H1 (cell line): ENCODE measurements around the gene ASB1. TPM values are rescaled to one million over a fixed set of nuclear protein-coding genes. Genes with fewer than 3 reads are reported as not detected.

ENCODE experiments used
- CTCF ChIA-PET: fragments of 300-600 bp; sonication (Branson Sonifier 250); formaldehyde crosslinking; loops from one replicate; lab custom pipeline; 2021; ENCODE audit not compliant: partially characterized antibody; lab: Charles Lee
- POLR2A ChIA-PET: fragments of 300-600 bp; sonication (Branson Sonifier 250); formaldehyde crosslinking; loops from one replicate; lab custom pipeline; 2021; ENCODE audit warnings: inconsistent platforms; ENCODE audit not compliant: partially characterized antibody; lab: Charles Lee
- DNase-seq, 2 experiments: peaks; one replicate each; pipeline versions ENCODE4 v3.0.0 to v3.0.0-alpha.2; 2010 to 2022; ENCODE audit warnings: low spot score in 2 of 2, low read depth in 1 of 2, mixed read lengths in 1 of 2
- FAIRE-seq: peaks from 2 replicates; lab custom pipeline; 2011; peaks lifted over from hg19 to GRCh38; lab: Jason Lieb, UNC
- H2AFZ ChIP-seq: 2 replicates; pipeline ENCODE4 v1.8.1; 2012; ENCODE audit warnings: low read length, inconsistent platforms
- H2AK5ac ChIP-seq: 2 replicates; pipeline ENCODE4 v1.6.1; 2013; ENCODE audit warnings: low read depth, low read length
- H2BK120ac ChIP-seq: replicated peaks from 2 replicates; pipeline ENCODE3; 2013; ENCODE audit warnings: low read depth, low read length, inconsistent platforms
- H2BK12ac ChIP-seq: 2 replicates; pipeline ENCODE4 v1.6.1; 2013; ENCODE audit warnings: low read depth, low read length
- H2BK15ac ChIP-seq: 2 replicates; pipeline ENCODE4 v1.6.1; 2013; ENCODE audit warnings: low read length
- H2BK20ac ChIP-seq: 2 replicates; pipeline ENCODE4 v1.6.1; 2013; ENCODE audit warnings: low read length
- H2BK5ac ChIP-seq: 2 replicates; pipeline ENCODE4 v1.6.1; 2013; ENCODE audit warnings: low read depth, low read length
- H3K14ac ChIP-seq: 2 replicates; pipeline ENCODE4 v1.6.1; 2013; ENCODE audit warnings: inconsistent platforms; ENCODE audit not compliant: insufficient read length
- H3K18ac ChIP-seq: 2 replicates; pipeline ENCODE4 v1.6.1; 2013; ENCODE audit warnings: low read length; ENCODE audit errors: extremely low read depth
- H3K23ac ChIP-seq: 2 replicates; pipeline ENCODE4 v1.6.1; 2013; ENCODE audit warnings: inconsistent platforms; ENCODE audit not compliant: insufficient read length
- H3K23me2 ChIP-seq: 2 replicates; pipeline ENCODE4 v1.6.1; 2013; ENCODE audit warnings: low read depth, low read length
- H3K27ac ChIP-seq: 2 replicates; pipeline ENCODE4 v1.6.1; 2011; ENCODE audit warnings: low read depth, low read length, inconsistent platforms
- H3K27me3 ChIP-seq, 4 experiments: replicated peaks in 1 of 4; 1 replicate in 1 of 4; 2 replicates in 3 of 4; pipeline versions ENCODE4 v1.6.1 to v1.8.1; 2011 to 2013; ENCODE audit warnings: low read length in 3 of 4, mild to moderate bottlenecking in 3 of 4, inconsistent platforms in 2 of 4, mixed read lengths in 2 of 4, moderate library complexity in 1 of 4; ENCODE audit not compliant: control insufficient read depth in 3 of 4, insufficient read depth in 3 of 4; ENCODE audit errors: extremely low read depth in 1 of 4
- H3K36me3 ChIP-seq, 4 experiments: 2 replicates each; pipeline versions ENCODE4 v1.6.1 to v1.8.1; 2011 to 2013; ENCODE audit warnings: mild to moderate bottlenecking in 4 of 4, low read length in 3 of 4, moderate library complexity in 2 of 4, control low read depth in 1 of 4, inconsistent platforms in 1 of 4; ENCODE audit not compliant: insufficient read depth in 4 of 4, control insufficient read depth in 2 of 4
- H3K4ac ChIP-seq: replicated peaks from 2 replicates; pipeline ENCODE3; 2013; ENCODE audit warnings: low read length, low read depth, mixed read lengths, inconsistent platforms; ENCODE audit not compliant: insufficient read length
- H3K4me1 ChIP-seq, 4 experiments: replicated peaks in 1 of 4; 1 replicate in 1 of 4; 2 replicates in 3 of 4; pipeline versions ENCODE4 v1.6.1 to v1.8.1; 2011 to 2013; ENCODE audit warnings: low read length in 3 of 4, inconsistent platforms in 2 of 4, mixed read lengths in 1 of 4; ENCODE audit not compliant: insufficient read depth in 4 of 4, control insufficient read depth in 3 of 4
- H3K4me2 ChIP-seq, 2 experiments: 2 replicates each; pipeline versions ENCODE4 v1.6.1 to v1.8.1; 2011 to 2013; ENCODE audit warnings: low read depth in 2 of 2, low read length in 2 of 2, control low read depth in 1 of 2, inconsistent platforms in 1 of 2, mild to moderate bottlenecking in 1 of 2; ENCODE audit not compliant: insufficient read depth in 1 of 2
- H3K4me3 ChIP-seq, 4 experiments: fragments of 200-600, 300-600 bp in 1 of 4; sonication (generic), shearing (Covaris generic), sonication (Bioruptor Twin) in 1 of 4; 2 replicates each; pipeline versions ENCODE4 v1.5.1 to v1.8.1; 2011 to 2016; ENCODE audit warnings: low read length in 4 of 4, low read depth in 3 of 4, control low read depth in 2 of 4, inconsistent platforms in 2 of 4, mild to moderate bottlenecking in 2 of 4, mixed read lengths in 1 of 4, moderate library complexity in 1 of 4; ENCODE audit not compliant: insufficient read depth in 2 of 4; ENCODE audit errors: extremely low read depth in 1 of 4
- H3K56ac ChIP-seq: replicated peaks from 2 replicates; pipeline ENCODE3; 2013; ENCODE audit warnings: low read depth, mild to moderate bottlenecking, mixed read lengths, low read length, inconsistent platforms; ENCODE audit not compliant: insufficient read length
- H3K79me1 ChIP-seq: 2 replicates; pipeline ENCODE4 v1.6.1; 2013; ENCODE audit warnings: low read depth, low read length, control low read depth
- H3K79me2 ChIP-seq, 2 experiments: 2 replicates each; pipeline versions ENCODE4 v1.6.1 to v1.8.1; 2012 to 2013; ENCODE audit warnings: low read length in 2 of 2, mild to moderate bottlenecking in 2 of 2, inconsistent platforms in 1 of 2; ENCODE audit not compliant: insufficient read depth in 2 of 2, control insufficient read depth in 1 of 2
- H3K9ac ChIP-seq, 4 experiments: replicated peaks in 1 of 4; 1 replicate in 1 of 4; 2 replicates in 3 of 4; pipeline versions ENCODE4 v1.6.1 to v1.8.1; 2011 to 2013; ENCODE audit warnings: low read depth in 3 of 4, low read length in 3 of 4, control low read depth in 2 of 4, mild to moderate bottlenecking in 2 of 4, moderate library complexity in 2 of 4, inconsistent platforms in 1 of 4; ENCODE audit errors: extremely low read depth in 1 of 4
- H3K9me3 ChIP-seq, 2 experiments: 2 replicates each; pipeline versions ENCODE4 v1.6.1 to v1.8.1; 2012 to 2013; ENCODE audit warnings: mild to moderate bottlenecking in 2 of 2, moderate library complexity in 2 of 2, control low read depth in 1 of 2, inconsistent platforms in 1 of 2, low read depth in 1 of 2, low read length in 1 of 2, mixed read lengths in 1 of 2; ENCODE audit not compliant: insufficient read depth in 2 of 2
- H4K20me1 ChIP-seq, 2 experiments: replicated peaks in 1 of 2; 2 replicates each; pipeline versions ENCODE3 to v1.8.1; 2011 to 2013; ENCODE audit warnings: inconsistent platforms in 2 of 2, low read length in 2 of 2, mild to moderate bottlenecking in 1 of 2; ENCODE audit not compliant: insufficient read depth in 2 of 2, control insufficient read depth in 1 of 2
- H4K5ac ChIP-seq: 2 replicates; pipeline ENCODE4 v1.6.1; 2013; ENCODE audit warnings: low read length, low read depth, mixed read lengths, inconsistent platforms; ENCODE audit not compliant: insufficient read length
- H4K8ac ChIP-seq: 2 replicates; pipeline ENCODE4 v1.8.0; 2013; ENCODE audit warnings: mild to moderate bottlenecking, moderate library complexity, low read length, inconsistent platforms; ENCODE audit not compliant: insufficient read depth; ENCODE audit errors: extremely low read depth
- H4K91ac ChIP-seq: replicated peaks from 2 replicates; pipeline ENCODE3; 2013; ENCODE audit warnings: low read length, mixed read lengths, inconsistent platforms; ENCODE audit not compliant: insufficient read length
- BACH1 ChIP-seq: IDR thresholded peaks from 2 replicates; pipeline ENCODE4 v1.6.1; 2012; ENCODE audit warnings: low read length, improper control_type of control experiment
- NANOG ChIP-seq: IDR thresholded peaks from 2 replicates; pipeline ENCODE4 v1.6.1; 2011; ENCODE audit warnings: low read length, low read depth, mild to moderate bottlenecking, inconsistent platforms; ENCODE audit not compliant: insufficient read depth, poor library complexity, severe bottlenecking
- SP4 ChIP-seq: IDR thresholded peaks from 2 replicates; pipeline ENCODE4 v1.6.1; 2012; ENCODE audit warnings: low read length, inconsistent platforms
- WGBS, 2 experiments: shearing (Covaris generic) in 1 of 2; methylation state at CpG; one replicate each; pipeline versions ENCODE4 v1.1.6 to v1.1.7; 2013 to 2015; ENCODE audit warnings: low lambda C conversion rate in 2 of 2, mixed read lengths in 2 of 2, inconsistent platforms in 1 of 2, low coverage in 1 of 2, missing lambda C conversion rate in 1 of 2; ENCODE audit not compliant: insufficient replicate concordance in 2 of 2, insufficient coverage in 1 of 2, insufficient read length in 1 of 2; ENCODE audit errors: extremely low coverage in 1 of 2, missing lambda C conversion rate in 1 of 2; 5-methylcytosine and 5-hydroxymethylcytosine counted together
- polyA plus RNA-seq, 7 experiments: library from polyadenylated mRNA; depleted of rRNA in 3 of 7; stranded (reverse) in 5 of 7; unstranded in 2 of 7; fragments of >200 nt in 5 of 7; fragments of 200-250 nt in 2 of 7; gene quantifications; 1 replicate in 5 of 7; 2 replicates in 1 of 7; 4 replicates in 1 of 7; pipeline versions ENCODE4 v1.2.1 to v1.2.3, GENCODE V29; 2011 to 2013; ENCODE audit warnings: missing spikeins in 2 of 7, mixed read lengths in 2 of 7
- total RNA-seq: library from RNA; stranded (reverse); fragmentation: NEBNext Ultra II Directional; extraction: Animal tissue kit (Norgen Biotek cat#: 25700); gene quantifications from 2 replicates; pipeline ENCODE4 v1.2.1, GENCODE V29; 2021
- TF ChIP-seq, protein P1 (sequence below): IDR thresholded peaks from 2 replicates; pipeline ENCODE4 v1.6.1; 2012; ENCODE audit warnings: inconsistent platforms
- TF ChIP-seq, protein P2 (sequence below): IDR thresholded peaks from 2 replicates; pipeline ENCODE4 v1.6.1; 2011; ENCODE audit warnings: low read length, improper control_type of control experiment

The ASB1 gene
- total and polyA plus RNA-seq, 2 of the 8 experiments (the other 6 are each of a cell fraction or from before 2014, with no cell fraction given) = 24.1 to 36.0 TPM

DNA sequence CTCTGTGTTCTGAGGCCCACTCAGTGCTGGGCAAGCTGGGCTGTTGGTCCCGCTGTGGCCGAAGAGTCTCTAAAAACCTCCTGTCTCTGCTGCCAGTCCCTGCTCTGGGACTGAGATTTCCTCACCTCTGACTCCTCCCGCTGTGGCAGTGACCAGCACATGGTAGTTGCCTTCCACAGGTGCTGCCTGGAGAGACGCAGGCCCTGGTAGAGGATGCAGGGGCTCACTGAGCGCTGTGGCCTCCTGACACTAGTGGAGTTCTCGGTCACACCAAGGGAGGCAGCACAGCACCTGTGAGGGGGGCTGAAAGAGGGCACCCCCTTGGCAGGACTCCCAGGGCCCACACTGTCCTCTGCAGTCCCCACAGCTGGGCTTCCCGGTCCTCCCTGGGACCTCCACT, 3.8 kb upstream of the ASB1 start:
- no peak overlapping the region; the same call in 1 of the 2 replicates for H2BK5ac ChIP-seq
- peaks cover 11% of the 10 kb centered on the region for H3K23me2 ChIP-seq
- no peak overlapping the region for H2BK15ac ChIP-seq
- H3K79me1 ChIP-seq = peaks cover 8% of the 10 kb centered on the region
- peak overlapping the region; percentile 39; the same call in 1 of the 2 replicates for H2BK12ac ChIP-seq
- H3K14ac ChIP-seq = no peak overlapping the region
- H3K36me3 ChIP-seq = no peaks in the 10 kb centered on the region
- no peak overlapping the region for H3K27ac ChIP-seq
- H2AFZ ChIP-seq = no peak overlapping the region
- no peak for DNase-seq
- H4K5ac ChIP-seq = no peak overlapping the region
- no peak overlapping the region for H4K91ac ChIP-seq
- no peak overlapping the region for H4K8ac ChIP-seq
- ChIA-PET CTCF (interaction anchor here (1.9 kb wide), 1 partner anchor 14 kb away, joined by 5 read pairs; no protein-coding TSS in a partner anchor), POLR2A (no interaction called here)
- H3K4me3 ChIP-seq = no peak overlapping the region
- FAIRE-seq = no peak
- WGBS, 2 experiments = 82% methylated on average over 7 of the region's 7 CpGs; no CpG with 5 or more reads in 1 of the 2 experiments
- TF ChIP-seq SP4 (no peak), NANOG (no peak), BACH1 (no peak)
- TF ChIP-seq, protein P1, sequence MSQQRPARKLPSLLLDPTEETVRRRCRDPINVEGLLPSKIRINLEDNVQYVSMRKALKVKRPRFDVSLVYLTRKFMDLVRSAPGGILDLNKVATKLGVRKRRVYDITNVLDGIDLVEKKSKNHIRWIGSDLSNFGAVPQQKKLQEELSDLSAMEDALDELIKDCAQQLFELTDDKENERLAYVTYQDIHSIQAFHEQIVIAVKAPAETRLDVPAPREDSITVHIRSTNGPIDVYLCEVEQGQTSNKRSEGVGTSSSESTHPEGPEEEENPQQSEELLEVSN = no peak
- TF ChIP-seq, protein P2, sequence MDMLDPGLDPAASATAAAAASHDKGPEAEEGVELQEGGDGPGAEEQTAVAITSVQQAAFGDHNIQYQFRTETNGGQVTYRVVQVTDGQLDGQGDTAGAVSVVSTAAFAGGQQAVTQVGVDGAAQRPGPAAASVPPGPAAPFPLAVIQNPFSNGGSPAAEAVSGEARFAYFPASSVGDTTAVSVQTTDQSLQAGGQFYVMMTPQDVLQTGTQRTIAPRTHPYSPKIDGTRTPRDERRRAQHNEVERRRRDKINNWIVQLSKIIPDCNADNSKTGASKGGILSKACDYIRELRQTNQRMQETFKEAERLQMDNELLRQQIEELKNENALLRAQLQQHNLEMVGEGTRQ = no peak
- peaks cover 3 to 8% of the 10 kb centered on the region in 2 experiments; a peak in 3 of 4 replicates for H3K79me2 ChIP-seq
- H3K18ac ChIP-seq = no peak overlapping the region
- H3K56ac ChIP-seq = no peak overlapping the region
- H3K9me3 ChIP-seq = no peaks in the 10 kb centered on the region
- no peak overlapping the region for H3K4ac ChIP-seq
- H3K9ac ChIP-seq = no peak overlapping the region
- no peak overlapping the region for H3K4me2 ChIP-seq
- no peak overlapping the region for H2BK120ac ChIP-seq
- no peak overlapping the region for H3K23ac ChIP-seq
- H2AK5ac ChIP-seq = no peak overlapping the region
- peaks cover 0 to 1% of the 10 kb centered on the region in 2 experiments for H4K20me1 ChIP-seq
- H3K4me1 ChIP-seq = peaks cover 0 to 24% (median 17%) of the 10 kb centered on the region in 4 experiments; a peak in 6 of 7 replicates
- no peak overlapping the region for H2BK20ac ChIP-seq
- no peaks in the 10 kb centered on the region for H3K27me3 ChIP-seq
